Esophagus muscularis mucosa (tissue), 4 donors: ENCODE data around the gene GRID1. TPM values are rescaled to one million over a fixed set of nuclear protein-coding genes. Genes with fewer than 3 reads are reported as not detected.

Source experiments
- DNase-seq: peaks from one replicate; pipeline ENCODE4 v3.0.0-alpha.2; 2017; ENCODE audit errors: extremely low spot score
- H3K27ac ChIP-seq, 4 donors: fragments of 200-600 bp; sonication (generic); replicated peaks in 1 of 4; 1 replicate in 3 of 4; 2 replicates in 1 of 4; pipeline ENCODE4 v1.5.1; 2016 to 2019; ENCODE audit warnings: mild to moderate bottlenecking in 1 of 4
- H3K27me3 ChIP-seq, 4 donors: fragments of 200-600 bp; sonication (generic); one replicate each; pipeline versions ENCODE4 v1.5.1 to v1.6.0; 2016 to 2019
- H3K36me3 ChIP-seq, 4 donors: fragments of 200-600 bp; sonication (generic); one replicate each; pipeline ENCODE4 v1.5.1; 2016 to 2019
- H3K4me1 ChIP-seq, 4 donors: fragments of 200-600 bp; sonication (generic); one replicate each; pipeline ENCODE4 v1.5.1; 2016 to 2019
- H3K4me3 ChIP-seq, 4 donors: fragments of 200-600 bp; sonication (generic); 1 replicate in 2 of 4; 2 replicates in 2 of 4; pipeline ENCODE4 v1.5.1; 2016 to 2019; ENCODE audit warnings: mild to moderate bottlenecking in 4 of 4, moderate library complexity in 1 of 4
- H3K9me3 ChIP-seq, 4 donors: fragments of 200-600 bp; sonication (generic); 1 replicate in 3 of 4; 2 replicates in 1 of 4; pipeline ENCODE4 v1.5.1; 2016 to 2019
- CTCF ChIP-seq, 3 experiments: fragments of 200-600 bp in 2 of 3; fragments of 450-650 bp in 1 of 3; sonication (generic) in 2 of 3; IDR thresholded peaks; one replicate each; pipeline ENCODE4 v1.5.1; 2017 to 2019; ENCODE audit warnings: antibody characterized with exemption in 3 of 3, mild to moderate bottlenecking in 2 of 3, moderate library complexity in 1 of 3
- EP300 ChIP-seq: sonication (generic); formaldehyde crosslinking; IDR thresholded peaks from one replicate; pipeline ENCODE4 v1.6.1; 2017; ENCODE audit warnings: antibody characterized with exemption
- POLR2A ChIP-seq: fragments of 450-650 bp; IDR thresholded peaks from one replicate; pipeline ENCODE4 v1.6.1; 2017; ENCODE audit warnings: antibody characterized with exemption, moderate library complexity, mild to moderate bottlenecking, low read depth
- POLR2AphosphoS5 ChIP-seq, 2 donors: sonication (generic); formaldehyde crosslinking; IDR thresholded peaks; one replicate each; pipeline ENCODE4 v1.6.1; 2017; ENCODE audit warnings: antibody characterized with exemption in 2 of 2
- WGBS: methylation state at CpG from one replicate; pipeline ENCODE4 v1.1.5; 2018; 5-methylcytosine and 5-hydroxymethylcytosine counted together
- intact Hi-C: fragments of 100-400 bp; cut with DNase I; formaldehyde crosslinking; loops from one replicate; pipeline ENCODE4 v1.15.1; 2023
- total RNA-seq, 4 donors: library from RNA; depleted of rRNA; stranded (reverse); fragments of >200 nt; gene quantifications; one replicate each; pipeline versions ENCODE4 v1.1.0 to v1.2.1, GENCODE V29; 2016

GRID1 gene
- total RNA-seq, 4 donors from 2014 or later, result under 0.01 to 1.3 (median 1.1) TPM

GRCh38 chr10:85643171-85643844 lies 723.3 kb downstream of the GRID1 start:
- no peak overlapping the region for H3K27ac ChIP-seq
- no peaks in the 10 kb centered on the region for H3K27me3 ChIP-seq
- intact Hi-C loops, result no loop called here
- 94% methylated on average over 3 of the region's 4 CpGs for WGBS
- TF ChIP-seq POLR2A, result no peak
- no peak for TF ChIP-seq POLR2AphosphoS5 (IDR thresholded peaks at IDR 0.05)
- TF ChIP-seq EP300, result no peak
- TF ChIP-seq CTCF (IDR thresholded peaks at IDR 0.05), result no peak
- no peak overlapping the region for H3K4me3 ChIP-seq
- no peaks in the 10 kb centered on the region for H3K9me3 ChIP-seq
- no peak for DNase-seq
- peaks cover 0 to 9% (median 2%) of the 10 kb centered on the region in 4 donors for H3K4me1 ChIP-seq
- no peaks in the 10 kb centered on the region for H3K36me3 ChIP-seq

DNA sequence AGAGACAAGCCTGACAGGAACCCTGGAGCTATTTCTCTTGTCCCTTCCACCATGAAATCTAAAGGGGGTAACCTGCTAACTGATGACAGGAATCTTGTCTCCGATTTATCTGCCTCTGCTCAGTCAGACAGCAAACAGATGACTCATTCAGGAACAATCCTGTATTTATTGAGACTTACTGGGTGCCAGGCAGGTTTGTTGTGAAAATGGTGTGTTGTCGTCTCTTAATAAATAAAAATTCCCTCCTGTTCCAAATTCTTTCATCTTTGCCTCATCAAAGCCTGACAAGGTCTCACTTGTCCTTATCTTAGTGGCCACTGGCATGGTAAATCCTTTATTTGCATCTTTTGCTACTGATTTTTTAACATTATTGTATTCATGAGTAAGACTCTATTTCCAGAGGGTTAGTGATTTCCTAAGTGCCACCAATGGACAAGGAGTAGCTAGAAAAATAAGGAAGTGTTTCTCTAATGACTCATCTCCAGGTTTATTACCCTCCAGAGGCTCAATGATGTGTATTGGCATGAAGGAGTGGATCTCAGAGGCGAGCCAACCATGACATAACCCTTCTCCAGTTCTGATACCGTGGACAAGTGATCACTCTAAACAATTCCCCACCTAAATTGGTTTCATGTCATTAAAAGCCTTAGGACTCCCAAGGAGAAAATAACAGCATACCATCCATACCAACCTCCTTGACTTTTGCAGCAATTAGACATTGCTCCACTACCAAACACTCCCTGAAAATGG lies 724.0 kb downstream of the GRID1 start:
- Histone ChIP-seq H3K27ac (no peak overlapping the region), H3K4me1 (peaks cover 0 to 9% (median 2%) of the 10 kb centered on the region in 4 donors), H3K4me3 (no peak overlapping the region), H3K36me3 (no peaks in the 10 kb centered on the region), H3K27me3 (no peaks in the 10 kb centered on the region), H3K9me3 (no peaks in the 10 kb centered on the region)
- TF ChIP-seq POLR2A, result no peak
- no peak for TF ChIP-seq CTCF (IDR thresholded peaks at IDR 0.05)
- TF ChIP-seq EP300, result no peak
- no peak for TF ChIP-seq POLR2AphosphoS5 (IDR thresholded peaks at IDR 0.05)
- intact Hi-C loops, result no loop called here
- WGBS, result 74% methylated on average over 4 of the region's 4 CpGs
- no peak for DNase-seq

DNA sequence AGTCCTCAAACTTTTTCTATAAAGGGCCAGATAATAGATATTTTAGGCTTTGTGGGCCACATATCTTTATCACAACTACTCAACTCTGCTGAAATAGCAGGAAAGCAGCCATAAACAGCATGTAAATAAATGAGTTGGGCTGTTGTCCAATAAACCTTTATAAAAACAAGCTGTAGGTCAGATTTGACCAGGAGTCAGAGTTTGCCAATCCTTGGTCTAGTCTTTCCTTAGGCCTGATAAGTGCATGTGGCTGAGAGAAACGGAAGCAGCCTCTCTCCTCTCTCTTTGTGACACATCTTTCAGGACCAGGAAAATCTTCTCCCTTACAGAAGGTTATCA lies 724.5 kb downstream of the GRID1 start:
- Histone ChIP-seq H3K4me1 (peaks cover 0 to 9% (median 2%) of the 10 kb centered on the region in 4 donors), H3K9me3 (no peaks in the 10 kb centered on the region), H3K27ac (no peak overlapping the region), H3K4me3 (no peak overlapping the region), H3K36me3 (no peaks in the 10 kb centered on the region), H3K27me3 (no peaks in the 10 kb centered on the region)
- 86% methylated on average over 1 of the region's 1 CpG for WGBS
- DNase-seq, result no peak
- TF ChIP-seq POLR2A (no peak), CTCF (IDR thresholded peaks at IDR 0.05) (no peak), POLR2AphosphoS5 (IDR thresholded peaks at IDR 0.05) (no peak)
- intact Hi-C loops, result no loop called here

DNA sequence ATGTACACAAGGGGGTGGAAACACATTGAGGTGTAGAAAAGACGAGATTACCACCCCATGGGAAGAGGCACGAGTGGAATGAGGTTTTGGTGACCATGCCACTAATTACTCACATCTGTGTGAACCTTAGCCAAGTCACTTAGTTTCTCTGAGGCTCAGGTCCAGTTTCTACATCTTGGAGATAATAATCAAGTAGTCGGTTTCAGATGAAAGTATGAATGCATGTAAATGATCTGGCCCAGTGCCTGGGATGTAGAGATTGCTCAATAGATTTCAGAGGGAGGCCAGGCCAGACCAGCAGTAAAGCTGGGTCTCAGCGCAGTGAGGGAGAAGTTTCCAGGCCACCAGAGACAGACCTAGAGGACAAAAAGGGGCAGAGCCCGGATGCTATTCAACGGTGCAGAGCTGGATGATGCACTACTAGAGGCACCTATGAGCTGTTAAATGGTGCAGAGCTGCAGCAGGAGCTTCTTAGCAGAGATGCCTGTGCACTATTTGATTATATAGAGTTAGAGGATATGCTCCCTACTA lies 725.1 kb downstream of the GRID1 start:
- no peak for DNase-seq
- TF ChIP-seq POLR2A, result no peak
- TF ChIP-seq CTCF (IDR thresholded peaks at IDR 0.05), result no peak
- no peak for TF ChIP-seq POLR2AphosphoS5 (IDR thresholded peaks at IDR 0.05)
- TF ChIP-seq EP300, result no peak

More for the DNA sequence above, 725.1 kb downstream of the GRID1 start:
- WGBS, result 68% methylated on average over 6 of the region's 6 CpGs
- Histone ChIP-seq H3K4me1 (peaks cover 0 to 9% (median 2%) of the 10 kb centered on the region in 4 donors), H3K4me3 (no peak overlapping the region), H3K27ac (no peak overlapping the region), H3K27me3 (no peaks in the 10 kb centered on the region), H3K36me3 (no peaks in the 10 kb centered on the region), H3K9me3 (no peaks in the 10 kb centered on the region)
- intact Hi-C loops, result no loop called here
